Left lung (tissue), 10 donors: ENCODE measurements around the gene KCNJ16. TPM values are rescaled to one million over a fixed set of nuclear protein-coding genes. Genes with fewer than 3 reads are reported as not detected.

ENCODE experiments used
- ATAC-seq: fragments of 200-7000 bp; cut with Tn5 transposase; one replicate; pipeline ENCODE4 v1.9.1; 2020; ENCODE audit warnings: moderate library complexity
- DNase-seq, 4 donors: peaks; one replicate each; pipeline ENCODE4 v3.0.0-alpha.2; 2013 to 2020
- H3K27ac ChIP-seq, 2 donors: fragments of 200-600 bp; sonication (generic) in 1 of 2; one replicate each; pipeline versions ENCODE4 v1.5.0 to v1.8.0; 2020 to 2021
- H3K27me3 ChIP-seq, 2 donors: fragments of 200-600 bp; sonication (generic) in 1 of 2; one replicate each; pipeline versions ENCODE4 v1.5.0 to v1.8.0; 2020 to 2021
- H3K36me3 ChIP-seq, 2 donors: fragments of 200-600 bp; sonication (generic) in 1 of 2; one replicate each; pipeline versions ENCODE4 v1.5.0 to v1.8.0; 2020 to 2021
- H3K4me1 ChIP-seq, 2 donors: fragments of 200-600 bp; one replicate each; pipeline ENCODE4 v1.8.0; 2021
- H3K4me3 ChIP-seq, 2 donors: fragments of 200-600 bp; sonication (generic) in 1 of 2; one replicate each; pipeline versions ENCODE4 v1.5.0 to v1.8.0; 2020 to 2021; ENCODE audit warnings: mild to moderate bottlenecking in 1 of 2
- H3K9me3 ChIP-seq, 2 donors: fragments of 200-600 bp; sonication (generic) in 1 of 2; one replicate each; pipeline versions ENCODE4 v1.5.0 to v1.8.0; 2020 to 2021
- CTCF ChIP-seq, 2 donors: fragments of 200-600 bp; sonication (generic) in 1 of 2; IDR thresholded peaks; one replicate each; pipeline versions ENCODE4 v1.5.0 to v1.8.0; 2021; ENCODE audit warnings: antibody characterized with exemption in 2 of 2
- intact Hi-C, 2 donors: fragments of 100-400 bp; cut with DNase I; formaldehyde crosslinking; loops; one replicate each; pipeline versions ENCODE4 v1.11.2 to v1.14.2; 2022
- polyA plus RNA-seq, 6 donors: library from polyadenylated mRNA; unstranded; fragments of 120-200 nt; gene quantifications; one replicate each; pipeline ENCODE4 v1.2.1, GENCODE V29; 2013; ENCODE audit not compliant: insufficient read length in 6 of 6
- total RNA-seq, 2 donors: library from RNA; stranded (reverse); fragmentation: NEBNext Ultra II Directional; extraction: Animal tissue kit (Norgen Biotek cat#: 25700); gene quantifications; one replicate each; pipeline ENCODE4 v1.2.1, GENCODE V29; 2021
- donor health status: DM: no; HTN: yes; CAD: no.
- donor health status: DM: no; HTN: no; CAD: no.

Gene KCNJ16
- total and polyA plus RNA-seq, 8 donors = 0.23 to 2.7 (median 0.83) TPM

- H3K9me3 ChIP-seq = no peaks in the 10 kb centered on the region
- no peak overlapping the region for H3K4me3 ChIP-seq
- H3K27me3 ChIP-seq = no peaks in the 10 kb centered on the region
- H3K27ac ChIP-seq = no peak overlapping the region
- ATAC-seq (no peak), DNase-seq (no peak)
- H3K36me3 ChIP-seq = no peaks in the 10 kb centered on the region
- peaks cover 0 to 6% of the 10 kb centered on the region in 2 donors for H3K4me1 ChIP-seq
- TF ChIP-seq CTCF (IDR thresholded peaks at IDR 0.05) = no peak
- intact Hi-C loops = no loop called here
These were observed 26.0 kb downstream of the KCNJ16 start for GRCh38 chr17:70100983-70101382.

- Histone ChIP-seq H3K27ac (no peak overlapping the region), H3K4me3 (no peak overlapping the region), H3K36me3 (no peaks in the 10 kb centered on the region), H3K4me1 (peaks cover 0 to 6% of the 10 kb centered on the region in 2 donors), H3K9me3 (no peaks in the 10 kb centered on the region), H3K27me3 (no peaks in the 10 kb centered on the region)
- ATAC-seq = no peak
- intact Hi-C loops = no loop called here
- TF ChIP-seq CTCF (IDR thresholded peaks at IDR 0.05) = no peak
- DNase-seq = no peak
These were observed 27.5 kb downstream of the KCNJ16 start for GRCh38 chr17:70102531-70102930.

- TF ChIP-seq CTCF (IDR thresholded peaks at IDR 0.05) = no peak
- intact Hi-C loops = no loop called here
These were observed 29.9 kb downstream of the KCNJ16 start for GRCh38 chr17:70104791-70105523.

GRCh38 chr17:70105641-70106040 is 30.6 kb downstream of the KCNJ16 start:
- DNase-seq = no peak
- no peaks in the 10 kb centered on the region for H3K27me3 ChIP-seq
- no peak for TF ChIP-seq CTCF (IDR thresholded peaks at IDR 0.05)
- no peaks in the 10 kb centered on the region for H3K36me3 ChIP-seq
- ATAC-seq = no peak
- no peaks in the 10 kb centered on the region for H3K9me3 ChIP-seq
- no peak overlapping the region for H3K27ac ChIP-seq
- no peak overlapping the region for H3K4me3 ChIP-seq
- H3K4me1 ChIP-seq = no peaks in the 10 kb centered on the region
- intact Hi-C loops = no loop called here

More at GRCh38 chr17:70104791-70105523, 29.9 kb downstream of the KCNJ16 start:
- peaks cover 0 to 2% of the 10 kb centered on the region in 2 donors for H3K4me1 ChIP-seq
- ATAC-seq (no peak), DNase-seq (no peak)
- H3K27me3 ChIP-seq = no peaks in the 10 kb centered on the region
- H3K36me3 ChIP-seq = no peaks in the 10 kb centered on the region
- no peaks in the 10 kb centered on the region for H3K9me3 ChIP-seq
- H3K27ac ChIP-seq = no peak overlapping the region
- H3K4me3 ChIP-seq = no peak overlapping the region

GRCh38 chr17:70106551-70106950 is 31.5 kb downstream of the KCNJ16 start:
- Histone ChIP-seq H3K4me3 (no peak overlapping the region), H3K4me1 (no peaks in the 10 kb centered on the region), H3K27me3 (no peaks in the 10 kb centered on the region), H3K36me3 (no peaks in the 10 kb centered on the region), H3K9me3 (no peaks in the 10 kb centered on the region), H3K27ac (no peak overlapping the region)
- no peak for TF ChIP-seq CTCF (IDR thresholded peaks at IDR 0.05)
- DNase-seq = no peak
- intact Hi-C loops = no loop called here
- no peak for ATAC-seq
